Lower leg skin (tissue), 4 donors: Measurements from ENCODE around the gene EXOSC9. TPM values are rescaled to one million over a fixed set of nuclear protein-coding genes. Genes with fewer than 3 reads are reported as not detected.

Experiments
- DNase-seq, 2 donors: peaks; one replicate each; pipeline ENCODE4 v3.0.0-alpha.2; 2019; ENCODE audit warnings: low spot score in 2 of 2
- H3K4me3 ChIP-seq: fragments of 200-600 bp; sonication (generic); 2 replicates; pipeline ENCODE4 v1.5.1; 2017; ENCODE audit warnings: mild to moderate bottlenecking, low read depth; ENCODE audit not compliant: poor library complexity, severe bottlenecking
- POLR2A ChIP-seq, 2 donors: fragments of 450-650 bp; IDR thresholded peaks; one replicate each; pipeline ENCODE4 v1.6.1; 2016 to 2017; ENCODE audit warnings: antibody characterized with exemption in 2 of 2, mild to moderate bottlenecking in 1 of 2, moderate library complexity in 1 of 2
- WGBS, 2 donors: methylation state at CpG; one replicate each; pipeline ENCODE4 v1.1.5; 2018; 5-methylcytosine and 5-hydroxymethylcytosine counted together
- intact Hi-C: fragments of 100-400 bp; cut with DNase I; formaldehyde crosslinking; loops from one replicate; pipeline ENCODE4 v1.15.0; 2023; ENCODE audit warnings: low total_unique reads
- total RNA-seq, 4 donors: library from RNA; depleted of rRNA; stranded (reverse); fragments of >200 nt; gene quantifications; one replicate each; pipeline ENCODE4 v1.1.0, GENCODE V29; 2016
- TF ChIP-seq, protein P1 (sequence below), 3 donors: fragments of 450-650 bp; IDR thresholded peaks; one replicate each; pipeline ENCODE4 v1.5.1; 2016; ENCODE audit warnings: antibody characterized with exemption in 3 of 3, mild to moderate bottlenecking in 3 of 3, moderate library complexity in 2 of 3

Gene EXOSC9
- total RNA-seq, 4 donors from 2014 or later: 15.2 to 35.7 (median 21.2) TPM

DNA sequence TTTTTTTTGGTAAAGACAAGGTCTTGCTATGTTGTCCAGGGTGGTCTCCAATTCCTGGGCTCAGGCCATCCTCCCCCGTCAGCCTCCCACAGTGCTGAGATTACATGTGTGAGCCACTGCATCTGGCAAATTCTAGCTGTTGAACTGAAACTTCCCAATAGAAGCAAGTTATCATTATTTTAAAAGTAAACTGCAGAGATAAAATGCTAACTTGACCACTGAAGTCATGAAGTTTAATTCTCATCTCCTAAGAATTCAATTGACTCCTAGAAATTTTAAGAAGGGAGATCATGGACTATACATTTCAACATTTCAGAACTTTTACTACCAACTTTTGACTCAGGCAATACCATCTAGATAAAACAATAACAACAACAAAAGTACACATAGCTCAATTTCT is 11.7 kb upstream of the EXOSC9 start:
- TF ChIP-seq, protein P1, sequence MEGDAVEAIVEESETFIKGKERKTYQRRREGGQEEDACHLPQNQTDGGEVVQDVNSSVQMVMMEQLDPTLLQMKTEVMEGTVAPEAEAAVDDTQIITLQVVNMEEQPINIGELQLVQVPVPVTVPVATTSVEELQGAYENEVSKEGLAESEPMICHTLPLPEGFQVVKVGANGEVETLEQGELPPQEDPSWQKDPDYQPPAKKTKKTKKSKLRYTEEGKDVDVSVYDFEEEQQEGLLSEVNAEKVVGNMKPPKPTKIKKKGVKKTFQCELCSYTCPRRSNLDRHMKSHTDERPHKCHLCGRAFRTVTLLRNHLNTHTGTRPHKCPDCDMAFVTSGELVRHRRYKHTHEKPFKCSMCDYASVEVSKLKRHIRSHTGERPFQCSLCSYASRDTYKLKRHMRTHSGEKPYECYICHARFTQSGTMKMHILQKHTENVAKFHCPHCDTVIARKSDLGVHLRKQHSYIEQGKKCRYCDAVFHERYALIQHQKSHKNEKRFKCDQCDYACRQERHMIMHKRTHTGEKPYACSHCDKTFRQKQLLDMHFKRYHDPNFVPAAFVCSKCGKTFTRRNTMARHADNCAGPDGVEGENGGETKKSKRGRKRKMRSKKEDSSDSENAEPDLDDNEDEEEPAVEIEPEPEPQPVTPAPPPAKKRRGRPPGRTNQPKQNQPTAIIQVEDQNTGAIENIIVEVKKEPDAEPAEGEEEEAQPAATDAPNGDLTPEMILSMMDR (IDR thresholded peaks at IDR 0.05): no peak
- no peak for TF ChIP-seq POLR2A (IDR thresholded peaks at IDR 0.05)
- no peak overlapping the region for H3K4me3 ChIP-seq
- intact Hi-C loops: no loop called here
- 88 to 90% methylated on average over 1 of the region's 1 CpG for WGBS, 2 donors
- no peak for DNase-seq

DNA sequence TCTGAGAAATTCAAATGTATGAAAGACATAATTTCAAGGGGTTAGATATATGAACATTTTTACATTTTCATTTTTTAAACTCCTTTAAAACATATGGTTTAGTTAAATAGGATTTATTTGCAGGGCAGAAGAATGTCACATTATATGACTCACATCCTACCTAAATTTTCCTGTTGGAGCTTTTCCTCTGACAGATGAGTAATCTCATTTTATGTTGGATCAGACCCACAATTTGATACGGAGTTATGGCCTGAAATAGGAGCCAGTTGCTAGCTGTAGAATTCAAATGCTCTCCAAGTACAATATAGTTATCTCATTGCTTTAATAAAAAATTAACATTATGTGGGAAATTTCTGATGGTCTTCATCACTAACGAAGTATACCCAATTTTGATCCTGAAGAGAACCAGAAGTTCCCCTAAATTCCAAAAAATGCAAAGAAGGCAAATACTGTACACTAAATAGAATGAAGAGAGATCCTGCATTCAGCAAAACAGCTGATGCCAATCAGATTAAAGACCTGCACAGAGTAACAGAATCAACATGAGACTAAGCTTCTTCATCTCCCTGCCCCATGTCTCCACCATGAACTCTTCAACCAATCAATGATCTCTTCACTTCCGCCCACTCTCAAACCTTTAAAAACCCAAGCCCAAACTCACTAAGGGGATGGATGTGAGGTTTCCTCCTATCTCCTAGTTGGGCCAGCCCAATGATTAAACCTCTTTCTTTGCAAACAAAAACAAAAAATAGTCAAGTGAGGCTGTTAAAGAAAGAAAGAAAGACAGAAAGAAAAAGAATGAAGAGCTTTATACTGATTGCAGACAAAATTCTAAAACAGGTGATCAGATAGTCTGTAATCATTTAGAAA is 10.9 kb upstream of the EXOSC9 start:
- H3K4me3 ChIP-seq: no peak overlapping the region
- TF ChIP-seq, protein P1 (IDR thresholded peaks at IDR 0.05): no peak
- no peak for TF ChIP-seq POLR2A (IDR thresholded peaks at IDR 0.05)
- intact Hi-C loops: no loop called here
- WGBS, 2 donors: 62 to 65% methylated on average over 3 of the region's 3 CpGs
- DNase-seq: no peak

DNA sequence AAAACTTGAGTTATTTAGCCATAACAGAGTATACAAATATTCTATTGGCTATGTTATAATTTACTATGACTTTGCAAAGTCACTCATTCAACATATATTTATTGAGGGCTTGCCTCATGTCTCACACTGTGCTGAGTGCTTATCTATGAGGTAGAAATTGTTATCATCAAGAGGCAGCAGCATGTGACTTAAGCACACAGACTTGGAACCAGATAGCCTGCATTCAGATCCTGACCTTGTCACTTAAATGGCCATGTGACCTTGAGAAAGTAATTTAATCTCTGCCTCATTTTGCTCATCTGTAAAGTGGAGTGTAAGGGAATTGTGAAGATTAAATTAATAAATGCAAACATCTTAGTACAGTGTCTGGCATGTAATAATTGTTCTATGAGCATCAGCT is 10.1 kb upstream of the EXOSC9 start:
- TF ChIP-seq, protein P1 (IDR thresholded peaks at IDR 0.05): no peak
- no peak for TF ChIP-seq POLR2A (IDR thresholded peaks at IDR 0.05)
- intact Hi-C loops: no loop called here
- DNase-seq: no peak
- H3K4me3 ChIP-seq: no peak overlapping the region

DNA sequence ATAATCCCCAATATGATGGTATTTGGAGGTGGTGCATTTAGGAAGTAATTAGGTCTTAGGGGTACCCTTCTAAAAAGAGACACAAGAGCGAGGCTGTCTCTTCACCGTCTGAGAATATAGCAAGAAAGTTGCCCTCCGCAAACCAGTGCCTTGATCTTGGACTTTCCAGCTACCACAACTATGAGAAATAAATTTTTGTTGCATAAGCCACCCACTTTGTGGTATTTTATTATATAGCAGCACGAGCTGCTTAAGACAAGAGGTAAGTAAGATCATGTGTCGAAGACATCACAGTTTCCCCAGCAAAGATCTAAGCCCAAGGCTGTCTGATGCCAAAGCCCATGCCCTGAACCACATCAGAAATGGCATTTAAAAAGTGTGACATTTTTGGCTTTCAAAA is 9.6 kb upstream of the EXOSC9 start:
- intact Hi-C loops: no loop called here
- 75 to 82% methylated on average over 5 of the region's 5 CpGs for WGBS, 2 donors
- H3K4me3 ChIP-seq: no peak overlapping the region
- no peak for DNase-seq
- no peak for TF ChIP-seq POLR2A (IDR thresholded peaks at IDR 0.05)
- TF ChIP-seq, protein P1 (IDR thresholded peaks at IDR 0.05): no peak

DNA sequence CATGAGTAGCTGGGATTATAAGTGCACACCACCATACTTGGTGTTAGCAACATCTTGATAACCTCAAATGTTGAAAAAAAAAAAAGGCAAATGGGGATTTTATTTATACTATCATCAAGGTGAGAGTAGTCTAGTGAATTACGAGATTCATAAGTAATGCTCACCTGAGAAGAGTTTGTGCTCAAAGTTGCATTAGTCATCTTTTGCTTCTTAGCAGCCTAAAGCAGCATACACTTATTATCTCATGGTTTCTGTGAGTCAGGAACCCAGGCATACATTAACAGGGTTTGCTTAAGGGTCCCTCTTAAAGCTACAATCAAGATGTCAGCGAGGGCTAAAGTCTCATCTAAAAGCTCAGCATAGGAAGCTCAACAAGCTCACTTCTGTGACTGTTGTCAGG is 8.2 kb upstream of the EXOSC9 start:
- no peak for DNase-seq
- 81 to 86% methylated on average over 2 of the region's 2 CpGs for WGBS, 2 donors
- no peak overlapping the region for H3K4me3 ChIP-seq
- intact Hi-C loops: no loop called here
- TF ChIP-seq, protein P1 (IDR thresholded peaks at IDR 0.05): no peak
- no peak for TF ChIP-seq POLR2A (IDR thresholded peaks at IDR 0.05)
